ENCODE data around the gene P3H3.

- TF ChIP-seq CTCF (IDR thresholded peaks at IDR 0.05), result no peak
- TF ChIP-seq POLR2A (IDR thresholded peaks at IDR 0.05), result no peak
These were observed 31.6 kb upstream of the P3H3 start for GRCh38 chr12:6796576-6796975.

All from esophagus squamous epithelium (tissue), 4 donors.